GM23248 (cell line): ENCODE data around the gene MBP. TPM values are rescaled to one million over a fixed set of nuclear protein-coding genes. Genes with fewer than 3 reads are reported as not detected.

Experiments used
- DNase-seq: peaks from one replicate; pipeline ENCODE4 v3.0.0-alpha.2; 2015
- H2AFZ ChIP-seq: fragments of 200-600 bp; sonication (generic); 2 replicates; pipeline ENCODE4 v1.6.1; 2016; ENCODE audit warnings: antibody characterized with exemption
- H3F3A ChIP-seq: fragments of 200-600 bp; sonication (generic); 2 replicates; pipeline ENCODE4 v1.6.1; 2016; ENCODE audit warnings: mild to moderate bottlenecking, antibody characterized with exemption, mixed run types; ENCODE audit not compliant: insufficient read depth
- H3K27ac ChIP-seq: fragments of 200-600 bp; sonication (generic); 2 replicates; pipeline ENCODE4 v1.5.1; 2016; ENCODE audit warnings: mild to moderate bottlenecking
- H3K27me3 ChIP-seq: fragments of 200-600 bp; sonication (generic); replicated peaks from 2 replicates; pipeline ENCODE4 v1.6.1; 2016; ENCODE audit warnings: mild to moderate bottlenecking; ENCODE audit not compliant: insufficient read depth
- H3K36me3 ChIP-seq: fragments of 200-600 bp; sonication (generic); 2 replicates; pipeline ENCODE4 v1.6.1; 2016; ENCODE audit warnings: low read depth, mild to moderate bottlenecking
- H3K4me1 ChIP-seq: fragments of 200-600 bp; sonication (generic); 2 replicates; pipeline ENCODE4 v1.6.1; 2016; ENCODE audit warnings: mild to moderate bottlenecking; ENCODE audit not compliant: insufficient read depth
- H3K4me2 ChIP-seq: fragments of 200-600 bp; sonication (generic); one replicate; pipeline ENCODE4 v1.6.1; 2016; ENCODE audit warnings: mild to moderate bottlenecking; ENCODE audit not compliant: unreplicated experiment
- H3K4me3 ChIP-seq: fragments of 200-600 bp; sonication (generic); 2 replicates; pipeline ENCODE4 v1.5.1; 2016; ENCODE audit warnings: mild to moderate bottlenecking
- H3K79me2 ChIP-seq: fragments of 200-600 bp; sonication (generic); 2 replicates; pipeline ENCODE4 v1.6.1; 2016; ENCODE audit warnings: mild to moderate bottlenecking; ENCODE audit not compliant: insufficient read depth
- H3K9ac ChIP-seq: fragments of 200-600 bp; sonication (generic); 2 replicates; pipeline ENCODE4 v1.6.1; 2016; ENCODE audit warnings: mild to moderate bottlenecking
- H3K9me2 ChIP-seq: fragments of 200-600 bp; sonication (generic); 2 replicates; pipeline ENCODE4 v1.6.1; 2016; ENCODE audit warnings: mixed run types, mild to moderate bottlenecking, moderate library complexity; ENCODE audit not compliant: insufficient read depth
- H3K9me3 ChIP-seq: fragments of 200-600 bp; sonication (generic); one replicate; pipeline ENCODE4 v1.6.1; 2017; ENCODE audit warnings: low read depth
- H4K20me1 ChIP-seq: fragments of 200-600 bp; sonication (generic); 2 replicates; pipeline ENCODE4 v1.6.0; 2016; ENCODE audit not compliant: insufficient read depth
- EZH2 ChIP-seq: fragments of 200-600 bp; sonication (generic); IDR thresholded peaks from 2 replicates; pipeline ENCODE4 v1.6.1; 2018; ENCODE audit warnings: antibody characterized with exemption, mild to moderate bottlenecking; ENCODE audit not compliant: insufficient read depth, poor library complexity, severe bottlenecking
- EZH2phosphoT487 ChIP-seq: fragments of 200-600 bp; sonication (generic); IDR thresholded peaks from 2 replicates; pipeline ENCODE4 v1.6.1; 2018; ENCODE audit warnings: antibody characterized with exemption, moderate library complexity, mild to moderate bottlenecking, low read depth; ENCODE audit not compliant: insufficient read depth
- WGBS, 2 experiments: methylation state at CpG; one replicate each; pipeline ENCODE4 v1.1.6; 2015 to 2017; ENCODE audit warnings: low lambda C conversion rate in 2 of 2, low coverage in 1 of 2; ENCODE audit errors: missing lambda C conversion rate in 2 of 2; 5-methylcytosine and 5-hydroxymethylcytosine counted together
- in situ Hi-C: fragments of 300-500 bp; cut with MboI; formaldehyde crosslinking; loops from 2 replicates; pipeline ENCODE4 v1.15.0; 2020
- polyA plus RNA-seq: library from polyadenylated mRNA; unstranded; fragments of >200 nt; fragmentation: Nextera tagmentation; extraction: Ambion mirVana; gene quantifications from 2 replicates; pipeline ENCODE4 v1.2.1, GENCODE V29; 2016
- total RNA-seq: library from RNA; depleted of rRNA; stranded (reverse); fragments of >200 nt; shearing (Covaris generic); gene quantifications from 2 replicates; pipeline ENCODE4 v1.2.3, GENCODE V29; 2014

The MBP gene
- total and polyA plus RNA-seq, 2 experiments from 2014 or later: 2.2 to 2.9 TPM

GRCh38 chr18:76985156-76985950, 147.2 kb downstream of the MBP start:
- TF ChIP-seq EZH2phosphoT487 (no peak), EZH2 (no peak)
- in situ Hi-C loops: loop anchor here (25.0 kb wide), 1 partner anchor 677 kb away; no protein-coding TSS in a partner anchor

GRCh38 chr18:76984193-76985155, 148.1 kb downstream of the MBP start:
- H3K4me3 ChIP-seq: no peak overlapping the region
- DNase-seq: no peak
- no peak overlapping the region for H3K27ac ChIP-seq
- H3K4me1 ChIP-seq: no peaks in the 10 kb centered on the region
- 90% methylated on average over 37 to 40 of the region's 40 CpGs for WGBS, 2 experiments
- H3F3A ChIP-seq: peaks cover 4% of the 10 kb centered on the region; the same call in 1 of the 2 replicates
- no peaks in the 10 kb centered on the region for H4K20me1 ChIP-seq
- no peak overlapping the region for H3K9ac ChIP-seq
- H3K36me3 ChIP-seq: no peaks in the 10 kb centered on the region
- H3K9me2 ChIP-seq: no peaks in the 10 kb centered on the region
- no peak overlapping the region for H3K4me2 ChIP-seq
- TF ChIP-seq EZH2phosphoT487: no peak
- no peak for TF ChIP-seq EZH2
- in situ Hi-C loops: loop anchor here (25.0 kb wide), 1 partner anchor 678 kb away; no protein-coding TSS in a partner anchor
- no peaks in the 10 kb centered on the region for H3K27me3 ChIP-seq
- no peaks in the 10 kb centered on the region for H3K9me3 ChIP-seq
- no peaks in the 10 kb centered on the region for H3K79me2 ChIP-seq
- no peak overlapping the region for H2AFZ ChIP-seq

More at GRCh38 chr18:76985156-76985950, 147.2 kb downstream of the MBP start:
- Histone ChIP-seq H3F3A (peaks cover 4% of the 10 kb centered on the region; the same call in 1 of the 2 replicates), H3K9me3 (no peaks in the 10 kb centered on the region), H4K20me1 (no peaks in the 10 kb centered on the region), H3K36me3 (no peaks in the 10 kb centered on the region), H3K4me1 (no peaks in the 10 kb centered on the region), H3K27me3 (no peaks in the 10 kb centered on the region), H3K9ac (no peak overlapping the region), H3K4me2 (no peak overlapping the region), H2AFZ (no peak overlapping the region), H3K4me3 (no peak overlapping the region), H3K79me2 (no peaks in the 10 kb centered on the region), H3K27ac (no peak overlapping the region), H3K9me2 (no peaks in the 10 kb centered on the region)
- no peak for DNase-seq
- 86 to 92% methylated on average over 27 of the region's 27 CpGs for WGBS, 2 experiments

- H3K79me2 ChIP-seq: no peaks in the 10 kb centered on the region
- H3F3A ChIP-seq: peaks cover 4% of the 10 kb centered on the region; the same call in 1 of the 2 replicates
- no peak overlapping the region for H3K9ac ChIP-seq
- H3K4me2 ChIP-seq: no peak overlapping the region
- WGBS, 2 experiments: 42 to 50% methylated on average over 10 of the region's 10 CpGs
- no peak overlapping the region for H2AFZ ChIP-seq
- in situ Hi-C loops: loop anchor here (25.0 kb wide), 1 partner anchor 679 kb away; no protein-coding TSS in a partner anchor
- no peaks in the 10 kb centered on the region for H4K20me1 ChIP-seq
- H3K36me3 ChIP-seq: no peaks in the 10 kb centered on the region
- H3K4me1 ChIP-seq: no peaks in the 10 kb centered on the region
- DNase-seq: no peak
- no peaks in the 10 kb centered on the region for H3K9me2 ChIP-seq
- no peaks in the 10 kb centered on the region for H3K9me3 ChIP-seq
- no peak overlapping the region for H3K27ac ChIP-seq
- no peaks in the 10 kb centered on the region for H3K27me3 ChIP-seq
- TF ChIP-seq EZH2 (no peak), EZH2phosphoT487 (no peak)
- no peak overlapping the region for H3K4me3 ChIP-seq
Measured at GRCh38 chr18:76983613-76984051, 149.0 kb downstream of the MBP start.
